Measurements from ENCODE around the gene RGP1. TPM values are rescaled to one million over a fixed set of nuclear protein-coding genes. Genes with fewer than 3 reads are reported as not detected.
A peak's percentile ranks its signal among the peaks of the same experiment; 100 is the strongest.

The RGP1 gene
- total RNA-seq, 1 donor from 2014 or later, result 24.3 TPM

DNA sequence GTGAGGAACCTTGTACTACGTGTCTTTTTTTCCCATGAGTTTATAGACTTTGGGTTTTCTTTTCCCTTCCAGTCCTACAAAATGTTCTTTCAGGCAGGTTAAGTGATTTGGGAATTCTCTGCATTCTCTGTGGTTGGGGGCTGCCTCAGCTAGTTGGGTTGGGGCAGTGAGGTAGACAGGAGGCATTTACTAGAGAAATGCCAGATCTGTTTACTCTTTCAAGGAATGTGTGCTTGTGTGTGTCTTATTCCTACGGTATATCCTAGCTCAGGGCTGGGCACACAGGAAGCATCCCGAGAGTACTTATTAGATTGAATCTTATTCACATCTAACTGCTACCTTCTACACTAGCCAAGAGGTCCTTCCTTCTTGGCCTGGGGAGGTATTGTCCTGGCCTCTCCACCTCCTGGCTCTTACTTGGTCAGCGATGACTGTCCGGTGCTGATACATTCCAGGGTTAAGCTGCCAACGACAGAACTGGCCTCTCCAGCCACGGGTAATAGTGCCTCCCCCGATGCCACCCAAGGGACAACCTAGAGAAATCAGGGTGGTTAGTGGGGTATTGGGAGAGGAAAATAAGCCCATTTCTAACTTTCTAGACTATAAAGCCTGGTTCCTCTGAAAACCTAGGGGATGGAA lies 5.1 kb upstream of the RGP1 start:
- DNase-seq (ENCODE audit: low read depth), result no peak

DNA sequence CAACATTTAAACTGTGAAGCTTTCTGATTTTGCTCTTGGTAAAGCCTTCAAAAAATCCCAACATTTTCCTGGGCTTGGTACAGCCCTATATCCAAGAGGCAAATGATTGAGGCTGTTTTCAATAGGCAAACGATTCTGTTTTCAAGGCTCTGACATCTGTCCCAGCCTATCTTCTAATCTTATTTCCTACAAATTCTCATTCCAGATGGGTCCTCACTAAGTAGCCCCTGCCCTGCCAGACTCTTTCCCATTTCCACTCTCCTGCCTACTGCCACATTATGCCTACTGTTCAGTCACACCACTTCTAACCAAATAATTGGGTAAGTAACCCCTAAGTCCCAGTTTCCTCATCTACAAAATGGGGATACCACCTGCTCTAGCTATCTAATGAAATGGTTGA lies 3.5 kb upstream of the RGP1 start:
- DNase-seq (ENCODE audit: low read depth), result no peak

DNA sequence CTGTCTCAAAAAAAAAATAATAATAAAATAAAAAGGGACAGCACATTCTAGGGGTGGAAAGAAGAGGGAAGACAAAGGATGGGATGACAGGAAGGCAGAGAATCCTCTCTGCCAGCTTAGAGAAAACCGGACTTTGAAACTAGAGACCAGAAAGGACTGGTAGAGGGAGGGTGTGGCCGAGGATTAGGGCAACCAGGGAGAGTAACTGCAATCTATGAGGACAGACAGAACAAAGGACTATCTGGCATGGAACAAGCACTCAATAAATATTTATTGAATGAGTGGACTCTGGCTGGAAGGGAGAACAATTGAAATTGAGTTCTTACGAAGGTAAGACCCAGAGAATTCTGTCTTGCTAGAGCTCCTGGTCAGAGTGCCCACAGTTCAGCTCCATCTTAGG lies 2.5 kb upstream of the RGP1 start:
- DNase-seq (ENCODE audit: low read depth), result peak; percentile 38

DNA sequence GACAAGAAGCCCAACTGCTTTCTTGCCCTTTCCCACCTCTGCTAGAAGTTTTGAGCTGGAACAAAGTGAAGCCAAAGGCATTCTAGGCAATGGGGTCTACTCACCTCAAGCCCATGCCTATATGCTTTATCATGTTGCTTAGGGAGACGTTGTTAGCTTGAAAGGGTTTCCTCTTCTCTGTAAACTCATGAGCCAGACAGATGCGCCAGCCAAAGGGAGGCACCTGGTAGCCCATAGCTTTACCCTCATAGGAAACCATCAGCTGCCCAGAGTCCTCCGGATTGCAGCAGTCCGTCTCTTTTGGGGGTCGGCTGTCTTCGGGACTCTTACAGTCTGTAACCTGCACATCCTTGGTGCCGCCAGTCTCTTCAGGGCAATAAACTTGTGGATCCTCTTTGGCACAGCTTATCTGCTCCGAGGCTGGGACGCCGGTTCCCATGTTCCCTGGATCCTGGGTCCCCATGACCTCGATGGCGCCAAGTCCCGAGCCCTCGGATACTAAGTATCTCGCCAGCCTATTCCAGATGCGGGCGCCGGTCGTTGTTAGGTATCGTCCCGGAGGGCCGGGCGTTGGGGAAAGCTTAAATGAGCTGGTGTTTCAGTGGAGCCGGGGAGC lies 737 bp upstream of the RGP1 start:
- no peak for DNase-seq (ENCODE audit: low read depth)

DNA sequence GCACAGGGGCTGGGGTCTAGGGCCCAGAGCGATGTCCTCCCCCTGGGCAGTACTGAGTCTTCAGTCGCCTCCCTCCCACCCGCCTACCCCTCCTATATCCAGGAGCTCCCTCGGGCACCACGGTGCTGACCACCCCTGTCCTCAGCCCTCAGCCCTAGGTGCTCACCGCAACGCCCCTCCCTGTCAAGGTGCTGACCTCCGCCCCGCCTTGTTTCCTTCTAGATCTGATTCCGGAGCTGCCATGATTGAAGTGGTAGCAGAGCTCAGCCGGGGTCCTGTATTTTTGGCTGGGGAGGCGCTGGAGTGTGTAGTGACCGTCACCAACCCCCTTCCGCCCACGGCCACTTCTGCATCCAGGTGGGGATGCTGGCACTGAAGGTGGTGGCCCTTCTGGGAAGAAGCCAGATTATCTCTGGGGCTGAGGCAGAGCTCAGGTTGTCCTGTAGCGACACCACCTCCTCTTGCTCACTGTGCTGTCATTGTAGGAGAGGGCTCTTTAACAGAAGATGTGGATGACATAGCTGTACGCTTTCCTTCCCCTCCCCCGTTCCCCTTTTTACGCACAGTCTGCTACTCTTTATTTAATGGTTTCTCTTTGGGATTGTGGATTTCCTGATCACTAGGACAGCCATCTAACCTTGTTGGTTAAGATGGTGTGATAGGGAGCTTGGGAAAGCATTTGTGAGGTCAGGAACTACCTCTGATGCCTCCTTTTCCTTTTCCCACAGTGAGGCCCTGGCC lies 598 bp downstream of the RGP1 start:
- no peak for DNase-seq (ENCODE audit: low read depth)

DNA sequence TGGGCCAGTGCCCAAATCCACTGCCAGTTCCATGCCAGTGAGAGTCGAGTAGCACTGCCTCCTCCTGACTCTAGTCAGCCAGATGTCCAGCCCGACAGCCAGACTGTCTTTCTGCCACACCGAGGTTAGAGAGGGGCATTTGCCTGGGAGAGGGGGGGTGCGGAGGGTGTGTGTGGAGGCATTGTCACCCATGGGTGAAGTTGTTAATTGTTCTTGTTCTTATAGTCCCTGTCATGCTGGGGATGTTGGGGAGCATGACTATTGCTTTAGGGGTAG lies 1.1 kb downstream of the RGP1 start:
- no peak for DNase-seq (ENCODE audit: low read depth)

DNA sequence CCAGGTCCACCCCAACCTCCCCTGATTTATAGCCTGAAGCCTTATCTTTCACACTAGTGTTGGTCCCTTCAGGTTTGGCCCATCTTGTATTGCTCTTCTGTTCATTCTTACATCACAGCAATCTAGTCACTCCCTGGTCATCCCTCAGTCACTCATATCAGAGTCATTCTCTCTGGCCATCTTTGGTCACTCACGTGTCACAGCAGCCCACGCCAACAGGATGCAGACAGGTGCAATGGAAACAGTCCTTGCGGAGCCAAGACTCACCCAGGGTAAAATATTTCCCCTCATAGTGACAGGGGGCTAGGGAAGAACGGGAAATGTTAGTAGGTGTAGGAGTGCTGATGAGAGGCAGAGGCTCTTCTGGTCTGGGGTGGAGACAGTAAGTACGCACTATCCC lies 4.4 kb downstream of the RGP1 start:
- no peak for DNase-seq (ENCODE audit: low read depth)

DNA sequence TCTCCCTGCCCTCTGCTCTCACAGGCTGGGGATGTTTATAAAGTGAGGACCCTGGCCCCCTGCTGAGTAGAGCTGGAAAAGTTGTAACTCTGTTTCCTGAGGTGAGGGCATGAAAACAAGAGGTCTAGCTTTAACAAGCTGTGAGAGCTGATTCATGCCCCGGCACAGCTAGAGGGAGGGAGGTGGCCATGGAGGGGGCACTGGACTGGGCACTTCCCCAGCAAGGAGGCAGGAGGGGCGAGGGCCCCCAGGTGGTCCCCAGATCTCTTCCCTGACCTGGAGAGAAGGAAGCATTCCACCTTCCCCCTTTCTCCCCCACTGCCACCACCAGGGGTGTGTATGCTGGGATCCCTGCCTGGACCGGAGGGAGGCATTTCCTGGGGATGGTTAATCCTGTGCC lies 5.2 kb downstream of the RGP1 start, which contains the start of gene MSMP:
Gene MSMP, minus strand, starts transcription at position 13 of the 400 bp plus-strand sequence. CDS start 147 bp downstream, outside the sequence.
- no peak for DNase-seq (ENCODE audit: low read depth)

DNA sequence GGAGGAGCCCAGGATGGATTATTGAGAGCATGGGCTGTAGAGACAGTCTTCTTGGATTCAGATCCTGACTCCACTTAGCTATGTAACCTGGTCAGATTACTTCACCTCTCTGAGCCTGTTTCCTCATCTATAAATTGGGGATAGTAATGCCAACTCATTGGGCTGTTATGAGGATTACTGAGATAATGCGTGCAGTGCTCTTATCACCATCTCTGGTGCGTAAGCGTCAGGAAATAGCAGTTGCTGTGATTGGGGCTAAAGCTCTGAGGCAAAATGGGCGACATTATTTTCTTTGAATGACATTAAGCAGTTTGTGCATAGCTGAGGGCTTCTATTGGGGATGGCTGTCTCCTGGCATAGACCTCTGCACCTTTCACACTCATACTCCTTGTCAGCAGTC lies 6.0 kb downstream of the RGP1 start:
- no peak for DNase-seq (ENCODE audit: low read depth)

DNA sequence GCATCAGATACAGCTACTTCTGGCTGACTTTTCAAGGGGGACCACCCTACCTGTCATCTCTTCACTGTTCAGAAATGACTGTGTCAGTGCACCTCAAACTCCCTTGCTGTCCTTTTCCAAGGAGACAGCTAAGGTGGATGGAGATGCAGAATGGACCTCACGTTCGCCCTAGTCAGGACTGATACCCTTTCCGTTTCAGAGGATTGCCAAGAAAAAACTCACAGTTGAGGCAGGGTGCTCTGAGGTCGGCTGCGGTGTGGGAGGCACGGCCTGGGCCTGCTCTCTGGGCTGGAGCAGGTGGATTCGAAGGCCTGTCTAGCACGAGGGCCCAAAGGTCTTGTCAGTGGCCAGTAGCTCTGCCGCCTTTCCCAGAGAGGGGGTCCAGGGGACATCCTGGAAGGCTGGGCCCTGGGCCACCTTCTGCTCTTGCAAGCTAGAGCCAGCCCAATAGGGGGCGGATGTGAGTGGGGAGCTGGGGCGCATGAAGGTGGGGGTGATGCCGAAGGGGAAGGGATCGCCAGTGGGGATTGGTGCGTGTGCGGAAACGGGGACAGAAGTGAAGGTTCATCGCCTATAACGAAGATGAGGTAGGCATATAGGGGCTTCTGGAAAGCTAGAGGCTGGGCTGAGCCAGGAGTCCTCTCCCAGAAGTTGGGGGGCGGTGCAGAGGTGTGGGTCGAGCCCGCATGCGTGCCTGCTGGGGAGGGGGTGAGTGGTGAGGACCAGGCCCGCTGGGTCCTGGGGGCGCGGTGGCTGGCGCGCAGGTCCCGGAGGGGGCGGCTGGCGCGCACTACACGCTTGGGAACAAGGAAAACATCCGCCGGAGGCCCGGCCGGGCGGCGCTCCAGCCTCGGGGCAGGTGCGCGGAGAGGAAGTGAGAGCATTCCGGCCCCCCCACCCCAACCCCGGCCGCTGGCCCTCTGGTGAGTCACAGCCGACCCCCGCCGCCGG lies 7.5 kb downstream of the RGP1 start:
- peak; percentile 39 for DNase-seq (ENCODE audit: low read depth)

DNA sequence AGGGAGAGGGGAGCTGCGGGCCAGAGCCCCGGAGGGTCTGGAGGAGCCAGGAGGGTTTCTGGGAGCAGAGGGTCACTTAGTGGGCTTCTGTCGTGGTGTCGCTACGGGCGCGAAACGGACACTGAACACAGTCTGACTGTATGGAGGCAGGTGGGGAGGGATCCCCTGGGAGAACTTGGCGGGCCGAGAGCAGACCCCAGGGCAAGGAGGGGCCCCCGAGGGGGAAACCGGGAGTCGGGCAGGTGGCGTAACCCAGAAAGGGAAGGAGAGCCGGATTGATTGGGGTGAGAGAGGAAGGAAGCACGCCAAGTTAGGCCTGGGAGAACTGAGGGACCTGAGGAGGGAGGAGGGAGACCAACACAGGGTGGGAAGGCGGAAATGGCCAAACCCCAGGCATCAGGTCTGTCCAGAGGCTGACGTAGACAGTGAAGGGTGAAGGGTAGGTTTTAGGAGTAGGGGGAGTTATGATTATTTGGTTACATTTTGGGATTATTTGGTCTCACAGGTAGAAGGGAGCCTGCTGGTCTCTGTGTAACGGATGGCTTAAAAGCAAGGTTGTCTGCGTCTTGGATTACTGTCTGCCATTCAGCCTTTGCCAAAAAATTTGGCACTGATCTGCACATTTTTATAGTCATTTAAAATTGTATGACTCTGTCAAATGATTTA lies 8.3 kb downstream of the RGP1 start:
- peak; percentile 51 for DNase-seq (ENCODE audit: low read depth)

DNA sequence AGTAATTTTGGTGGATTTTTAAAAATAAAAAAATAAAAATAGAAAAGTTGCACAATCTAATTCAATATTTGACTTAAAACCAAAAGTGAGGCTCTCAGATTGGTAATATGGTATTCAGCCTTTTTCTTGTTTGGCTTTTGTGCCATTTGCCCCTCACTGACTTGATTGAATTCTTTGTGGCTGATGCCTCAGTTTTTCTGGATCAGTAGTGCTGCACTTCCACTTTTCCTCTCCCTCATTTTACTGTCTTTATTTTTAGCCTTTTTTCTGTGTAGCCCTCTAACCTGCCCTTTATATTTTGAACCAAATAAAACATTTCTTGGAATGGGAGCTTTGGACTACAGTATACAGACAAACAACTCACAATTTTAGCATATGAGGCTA lies 8.8 kb downstream of the RGP1 start:
- no peak for DNase-seq (ENCODE audit: low read depth)

DNA sequence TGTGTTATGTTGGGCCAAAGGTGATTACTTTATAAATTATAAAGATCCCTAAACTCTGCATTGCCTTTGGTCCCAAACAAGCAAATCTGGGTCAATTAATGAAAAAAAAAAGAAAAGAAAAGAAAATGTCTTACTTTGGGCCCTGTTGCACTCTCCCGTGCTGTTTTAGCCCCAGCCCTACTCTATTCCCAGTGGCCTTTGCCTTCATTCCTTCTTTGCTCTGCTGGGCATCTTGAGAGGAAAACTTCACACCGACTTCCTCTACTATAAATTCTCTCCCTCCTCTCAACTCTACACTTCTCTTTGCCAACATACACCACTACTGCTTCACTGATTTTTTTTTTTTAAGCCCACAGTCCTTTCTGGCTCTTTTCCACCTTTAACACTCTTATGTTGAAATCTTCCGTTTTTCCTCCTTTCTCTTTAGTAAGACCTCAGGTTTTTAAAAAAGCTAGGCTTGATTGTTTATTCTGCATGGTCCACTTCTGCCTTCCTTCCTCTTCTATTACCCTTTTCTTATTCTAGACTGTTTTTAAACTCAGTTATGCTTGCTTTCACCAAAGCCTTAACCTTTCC lies 9.5 kb downstream of the RGP1 start:
- peak; percentile 49 for DNase-seq (ENCODE audit: low read depth)

DNA sequence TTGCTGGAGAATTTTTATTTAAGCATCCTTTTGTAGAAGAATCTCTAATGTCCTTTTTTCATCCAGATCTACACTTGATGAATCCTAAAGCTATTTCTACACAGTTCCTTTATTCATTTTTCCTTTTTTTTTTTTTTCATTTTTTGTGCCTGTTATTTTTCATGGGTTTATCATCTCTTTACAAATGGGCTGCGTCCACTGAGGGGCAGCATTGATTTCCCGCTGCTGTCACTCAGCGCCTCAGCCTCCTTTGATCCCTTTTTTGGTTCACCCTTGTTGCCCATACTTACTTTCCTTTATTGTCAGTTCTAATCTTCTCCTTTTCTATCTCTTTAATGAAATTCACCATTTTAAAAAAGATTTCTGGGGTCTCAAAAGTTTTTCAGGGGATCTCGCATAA lies 10.7 kb downstream of the RGP1 start:
- no peak for DNase-seq (ENCODE audit: low read depth)

DNA sequence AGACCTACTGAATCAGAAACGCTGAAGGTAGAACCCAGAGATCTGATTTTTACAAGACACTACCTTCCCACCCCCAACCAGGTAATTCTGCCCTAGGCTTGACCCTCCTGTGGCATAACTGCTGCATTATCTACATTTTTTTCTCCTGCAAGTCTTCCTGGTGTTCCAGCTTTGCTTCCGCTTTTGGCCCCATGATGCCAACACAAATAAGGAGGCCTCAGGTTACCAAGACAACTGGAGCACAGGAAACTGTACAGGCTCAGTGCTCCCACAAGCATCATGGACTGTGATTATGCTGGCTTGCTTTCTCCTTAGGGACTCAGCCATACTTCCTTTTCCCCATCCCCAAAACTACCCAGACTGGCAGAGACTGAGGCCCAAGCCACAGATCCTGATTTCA lies 11.6 kb downstream of the RGP1 start:
- peak; percentile 48 for DNase-seq (ENCODE audit: low read depth)

DNA sequence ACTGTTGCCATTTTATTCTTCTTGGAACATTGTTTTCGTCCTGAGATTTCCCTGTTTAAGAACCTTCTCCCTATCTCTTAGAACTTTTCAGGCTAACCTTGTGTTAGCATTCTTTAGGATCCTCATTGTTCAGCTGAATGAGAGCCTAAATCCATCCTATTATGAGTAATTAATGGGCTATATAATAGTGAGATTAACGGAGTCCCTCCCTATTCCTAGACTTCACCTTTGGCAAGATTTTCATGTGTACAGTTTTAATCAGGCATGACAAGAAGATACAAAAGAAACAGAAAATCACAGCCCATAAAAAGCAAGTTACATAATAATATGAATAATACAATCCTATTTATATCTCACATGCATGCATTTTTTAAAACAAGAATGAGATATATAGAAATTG lies 14.1 kb downstream of the RGP1 start:
- DNase-seq (ENCODE audit: low read depth), result no peak

DNA sequence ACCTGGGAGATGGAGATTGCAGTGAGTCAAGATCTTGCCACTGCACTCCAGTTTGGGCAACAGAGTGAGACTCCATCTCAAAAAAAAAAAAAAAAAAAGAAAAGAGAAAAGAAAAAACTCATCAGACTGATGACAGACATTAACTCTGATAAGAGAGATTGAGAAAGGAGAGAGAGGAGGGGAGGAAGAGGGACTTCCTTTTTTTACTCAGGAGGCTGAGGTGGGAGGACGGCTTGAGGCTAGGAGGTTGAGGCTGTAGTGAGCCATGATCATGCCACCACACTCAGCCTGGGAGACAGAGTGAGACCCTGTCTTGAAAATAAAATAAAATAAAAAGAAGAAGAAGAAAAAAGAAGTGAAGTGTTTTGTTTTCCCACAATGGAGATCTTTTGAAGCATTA lies 14.7 kb downstream of the RGP1 start:
- DNase-seq (ENCODE audit: low read depth), result no peak

DNA sequence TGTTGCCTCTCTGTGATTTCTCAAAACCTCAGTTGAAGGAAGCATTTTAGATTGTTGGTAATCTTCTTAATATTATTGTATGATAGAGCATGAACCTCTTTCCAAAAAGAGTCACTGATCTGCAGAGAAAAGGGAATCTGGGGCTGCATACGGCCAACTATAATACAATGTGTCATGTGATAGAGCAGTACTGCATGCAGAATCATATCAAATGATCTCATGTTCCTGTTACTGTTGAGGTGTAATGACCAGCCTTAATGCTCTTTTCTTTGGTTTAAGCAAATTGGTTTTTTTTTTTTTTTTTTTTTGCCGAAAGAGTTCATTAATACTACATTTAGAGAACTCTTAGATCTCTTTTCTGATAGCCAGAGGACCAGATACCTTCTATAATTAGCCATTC lies 17.9 kb downstream of the RGP1 start:
- no peak for DNase-seq (ENCODE audit: low read depth)

DNA sequence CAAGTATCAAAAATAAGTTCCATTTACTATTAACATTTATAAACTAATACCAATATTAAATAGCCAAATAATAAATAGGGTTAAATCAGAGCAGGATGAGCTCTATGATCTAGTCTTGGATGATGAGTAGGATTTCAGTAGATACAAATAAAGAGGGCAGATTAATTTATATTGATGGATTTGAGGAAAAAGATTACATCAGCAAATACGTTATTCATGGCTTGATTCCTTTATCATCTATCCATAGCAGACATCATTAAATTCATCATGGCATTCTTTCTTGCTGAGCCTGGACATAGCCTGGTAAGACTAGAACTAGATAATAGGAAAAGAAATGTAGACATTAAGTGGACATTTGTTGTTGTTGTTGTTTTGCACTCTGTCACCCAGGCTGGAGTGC lies 18.4 kb downstream of the RGP1 start:
- DNase-seq (ENCODE audit: low read depth), result no peak

DNA sequence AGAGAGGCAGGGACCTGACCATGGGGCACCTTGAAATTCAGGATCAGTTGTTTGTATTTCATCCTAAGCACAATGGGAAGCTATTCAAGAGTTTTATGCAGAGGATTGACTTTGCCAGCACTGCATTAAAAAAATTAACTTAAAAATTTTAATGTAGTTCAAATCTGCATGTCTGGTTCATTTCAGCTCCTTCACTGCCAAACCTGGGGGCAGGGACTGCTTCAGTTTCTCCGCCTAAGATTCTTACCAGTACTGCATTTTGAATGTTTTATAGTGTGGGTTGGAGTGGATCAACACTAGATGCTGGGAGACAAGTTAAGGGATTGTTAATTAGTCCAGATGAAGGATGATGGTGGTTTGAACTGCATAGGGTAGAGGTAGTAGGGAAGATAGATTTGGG lies 20.7 kb downstream of the RGP1 start:
- DNase-seq (ENCODE audit: low read depth), result no peak

DNA sequence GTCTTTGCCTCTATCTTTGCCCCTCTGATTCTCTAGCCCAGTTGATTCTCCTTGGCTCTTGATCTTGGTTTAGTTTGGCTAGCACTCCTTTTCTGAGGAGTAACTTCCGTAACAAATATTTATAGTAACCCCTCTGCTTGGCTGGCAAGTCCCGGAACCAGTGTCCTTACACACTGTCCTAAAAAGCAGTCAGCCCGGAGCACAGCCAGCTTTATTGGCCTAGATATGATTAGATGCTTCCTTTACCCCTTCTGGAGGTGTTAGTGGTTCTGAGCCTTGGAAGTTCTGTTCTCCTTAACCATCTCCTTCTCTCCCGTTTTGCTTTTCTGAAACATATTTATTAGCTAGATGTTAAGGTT lies 22.0 kb downstream of the RGP1 start:
- no peak for DNase-seq (ENCODE audit: low read depth)

DNA sequence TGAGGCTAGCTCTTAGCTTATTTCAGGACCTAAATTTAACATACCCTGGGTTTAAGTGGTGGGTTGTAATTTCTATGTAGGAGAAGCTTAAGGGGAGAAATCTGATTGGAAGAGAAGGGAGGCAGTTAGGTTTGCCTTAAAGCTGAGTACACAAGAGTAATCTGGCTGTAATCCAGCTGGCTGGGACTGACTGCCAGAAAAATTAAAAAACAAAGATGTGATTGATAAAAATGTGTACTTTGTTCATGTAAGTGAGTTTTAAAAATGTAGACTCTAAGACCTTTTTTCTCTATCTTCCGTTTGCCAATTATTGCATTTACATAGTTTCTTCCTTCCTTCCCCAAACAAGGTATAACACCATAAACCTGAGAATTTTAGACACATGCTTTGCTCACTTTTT lies 22.4 kb downstream of the RGP1 start:
- DNase-seq (ENCODE audit: low read depth), result no peak
